Keratinocyte (primary cell): ENCODE measurements around the gene UTP14C.

Source experiments
- EZH2 ChIP-seq: IDR thresholded peaks from one replicate; pipeline ENCODE4 v1.6.1; 2012; ENCODE audit warnings: inconsistent platforms, mild to moderate bottlenecking, low read length, moderate library complexity
- TF ChIP-seq, protein P1 (sequence below), 3 experiments: IDR thresholded peaks in 1 of 3; conservative IDR thresholded peaks in 1 of 3; optimal IDR thresholded peaks in 1 of 3; 2 replicates in 2 of 3; 3 replicates in 1 of 3; pipeline versions ENCODE3 to v1.5.1; 2011; ENCODE audit warnings: low read length in 3 of 3, mild to moderate bottlenecking in 3 of 3, moderate library complexity in 2 of 3, control low read depth in 1 of 3, inconsistent platforms in 1 of 3; ENCODE audit not compliant: insufficient read depth in 2 of 3; ENCODE audit errors: extremely low read depth in 1 of 3

DNA sequence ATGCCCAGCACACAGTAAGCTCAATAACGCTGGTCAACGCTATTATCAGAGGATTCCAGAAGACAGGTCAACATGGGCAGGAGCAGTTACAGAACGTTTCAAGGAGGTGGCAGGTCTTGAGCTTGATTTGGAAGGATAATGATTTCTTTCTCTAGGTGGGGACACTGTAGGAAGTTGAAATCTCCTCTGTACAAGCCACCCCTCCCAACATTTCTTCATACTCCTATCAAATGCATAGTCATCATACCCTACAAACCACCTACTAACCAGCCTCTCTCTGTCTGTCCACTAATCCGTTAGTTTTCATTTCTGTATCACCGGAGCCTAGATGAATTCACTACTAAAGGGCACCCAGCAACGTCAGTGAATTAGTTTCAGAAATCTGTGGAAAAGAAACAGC lies 14.5 kb upstream of the UTP14C start:
- TF ChIP-seq, protein P1, sequence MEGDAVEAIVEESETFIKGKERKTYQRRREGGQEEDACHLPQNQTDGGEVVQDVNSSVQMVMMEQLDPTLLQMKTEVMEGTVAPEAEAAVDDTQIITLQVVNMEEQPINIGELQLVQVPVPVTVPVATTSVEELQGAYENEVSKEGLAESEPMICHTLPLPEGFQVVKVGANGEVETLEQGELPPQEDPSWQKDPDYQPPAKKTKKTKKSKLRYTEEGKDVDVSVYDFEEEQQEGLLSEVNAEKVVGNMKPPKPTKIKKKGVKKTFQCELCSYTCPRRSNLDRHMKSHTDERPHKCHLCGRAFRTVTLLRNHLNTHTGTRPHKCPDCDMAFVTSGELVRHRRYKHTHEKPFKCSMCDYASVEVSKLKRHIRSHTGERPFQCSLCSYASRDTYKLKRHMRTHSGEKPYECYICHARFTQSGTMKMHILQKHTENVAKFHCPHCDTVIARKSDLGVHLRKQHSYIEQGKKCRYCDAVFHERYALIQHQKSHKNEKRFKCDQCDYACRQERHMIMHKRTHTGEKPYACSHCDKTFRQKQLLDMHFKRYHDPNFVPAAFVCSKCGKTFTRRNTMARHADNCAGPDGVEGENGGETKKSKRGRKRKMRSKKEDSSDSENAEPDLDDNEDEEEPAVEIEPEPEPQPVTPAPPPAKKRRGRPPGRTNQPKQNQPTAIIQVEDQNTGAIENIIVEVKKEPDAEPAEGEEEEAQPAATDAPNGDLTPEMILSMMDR (optimal IDR thresholded peaks at IDR 0.05 in 1 of 3, IDR thresholded peaks at IDR 0.05 in 1 of 3, conservative IDR thresholded peaks at IDR 0.05 in 1 of 3; ENCODE audit: extremely low read depth in 1 of 3, insufficient read depth in 2 of 3, low read length in 3 of 3): no peak
- no peak for TF ChIP-seq EZH2
